NCI-H128 (cell line): Measurements from ENCODE around the gene ARPP19.
"Not testable (repeated sequence)": the region's sequence is repeated elsewhere in the genome, so short reads cannot be mapped to it uniquely, and the experiment has no call there.

Source experiments
- DNase-seq: peaks from one replicate; lab custom pipeline; 2025; ENCODE audit not compliant: unreplicated experiment; lab: John Stamatoyannopoulos, UW

The ARPP19 gene, protein sequence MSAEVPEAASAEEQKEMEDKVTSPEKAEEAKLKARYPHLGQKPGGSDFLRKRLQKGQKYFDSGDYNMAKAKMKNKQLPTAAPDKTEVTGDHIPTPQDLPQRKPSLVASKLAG

DNA sequence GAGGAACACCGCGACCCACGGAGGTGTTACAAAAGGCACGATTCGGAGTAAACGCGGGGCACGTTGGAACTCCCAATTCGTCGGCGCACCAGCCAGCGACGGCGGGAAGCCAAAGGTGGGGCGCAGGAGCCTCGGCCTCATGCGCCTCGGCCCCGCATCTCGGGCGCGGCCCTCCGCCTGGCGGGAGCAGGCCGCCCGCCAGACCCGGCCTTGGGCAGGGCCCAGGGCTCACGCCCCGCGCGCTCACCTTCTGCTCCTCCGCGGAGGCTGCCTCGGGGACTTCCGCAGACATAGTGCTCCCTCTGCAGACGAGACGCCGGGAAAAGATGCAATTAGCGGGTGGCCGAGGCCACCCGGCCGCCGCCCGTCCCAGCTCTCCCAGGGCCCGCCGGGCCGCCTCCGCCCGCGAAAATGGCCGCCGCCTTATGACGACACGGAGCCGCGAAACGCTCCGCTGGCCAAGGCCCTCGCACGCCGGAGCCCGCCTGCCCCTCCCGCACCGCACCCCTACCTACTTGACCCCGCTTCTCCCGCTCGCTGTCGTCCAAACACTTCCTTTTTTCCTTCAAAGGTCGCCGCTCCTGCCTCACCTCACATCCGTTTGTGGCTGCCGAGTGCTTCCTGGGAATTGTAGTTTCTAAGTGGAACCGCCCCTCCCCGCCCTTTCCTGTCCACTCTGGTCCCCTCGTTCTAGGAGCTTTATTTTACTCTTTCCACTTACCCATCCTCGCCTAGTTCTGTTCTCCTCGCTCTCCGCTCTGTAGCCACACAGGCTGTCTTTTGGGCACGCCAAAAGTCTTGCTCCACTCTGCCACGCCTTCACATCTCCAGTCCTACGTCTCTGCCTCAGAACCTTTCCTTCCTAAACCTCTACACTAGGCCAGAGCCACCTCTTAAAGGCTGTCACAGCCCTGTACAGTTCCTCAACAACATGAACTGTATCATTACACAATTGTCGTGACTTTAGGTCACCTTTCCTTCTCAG lies at the start of gene ARPP19:
ARPP19 (minus strand) TSS at position 430 of the 985 bp plus-strand sequence; CDS start at position 292, 138 bp downstream.
- DNase-seq = peak; percentile 65

DNA sequence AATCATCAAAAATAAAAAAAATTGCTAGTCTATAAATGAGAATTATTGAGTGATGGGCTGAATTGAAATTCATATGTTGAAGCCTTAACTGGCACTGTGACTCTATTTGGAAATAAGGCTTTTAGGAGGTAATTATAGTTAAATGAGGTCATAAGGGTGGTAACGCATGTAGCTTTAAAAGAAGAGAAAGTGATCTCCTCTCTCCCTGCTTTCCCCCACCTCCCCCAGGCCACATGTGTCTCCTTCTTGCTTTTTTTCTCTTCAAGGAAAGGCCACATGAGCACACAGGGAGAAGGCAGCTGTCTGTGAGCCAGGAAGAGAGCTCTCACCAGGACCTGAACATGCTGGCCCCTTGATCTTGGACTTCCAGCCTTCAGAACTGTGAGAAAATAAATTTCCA lies 48.2 kb upstream of the ARPP19 start:
- DNase-seq = no peak

DNA sequence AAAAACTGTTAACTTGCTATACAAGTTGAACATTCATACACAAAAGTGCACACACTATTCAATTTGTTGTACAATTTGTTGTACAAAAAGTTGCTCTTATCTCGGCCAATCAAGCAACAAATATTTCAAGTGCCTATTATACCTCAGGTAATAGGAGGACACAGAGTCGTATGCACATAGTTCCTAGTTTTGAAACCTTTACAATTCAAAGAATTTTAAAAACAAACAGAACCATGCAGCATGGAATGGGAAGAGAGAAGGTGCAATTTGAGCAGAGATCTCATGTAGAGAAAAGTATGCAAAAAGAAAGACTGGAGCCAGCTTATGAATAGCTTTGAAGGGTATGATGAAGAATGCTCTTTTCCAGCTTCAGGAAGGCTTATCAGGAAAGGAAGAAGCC lies 46.5 kb upstream of the ARPP19 start:
- DNase-seq = no peak

DNA sequence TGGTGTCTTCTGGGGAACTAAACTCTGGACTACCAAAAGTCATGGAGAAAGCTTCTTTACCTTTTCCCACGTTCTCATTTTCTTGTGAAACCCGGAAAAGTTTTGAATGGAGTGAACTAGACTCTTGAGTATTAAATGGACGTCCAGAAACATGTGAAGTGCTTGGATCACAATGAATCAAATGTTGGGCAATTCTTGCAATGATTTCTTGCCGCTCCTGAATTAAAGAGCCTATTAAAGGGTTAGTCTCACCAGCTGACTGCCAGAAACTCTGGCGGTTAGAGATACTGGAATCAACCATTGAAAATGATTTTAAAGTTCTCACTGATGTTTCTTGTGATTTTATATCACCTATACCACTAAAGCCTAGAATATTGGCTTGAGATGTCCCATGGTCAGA lies 40.8 kb upstream of the ARPP19 start:
- no peak for DNase-seq

DNA sequence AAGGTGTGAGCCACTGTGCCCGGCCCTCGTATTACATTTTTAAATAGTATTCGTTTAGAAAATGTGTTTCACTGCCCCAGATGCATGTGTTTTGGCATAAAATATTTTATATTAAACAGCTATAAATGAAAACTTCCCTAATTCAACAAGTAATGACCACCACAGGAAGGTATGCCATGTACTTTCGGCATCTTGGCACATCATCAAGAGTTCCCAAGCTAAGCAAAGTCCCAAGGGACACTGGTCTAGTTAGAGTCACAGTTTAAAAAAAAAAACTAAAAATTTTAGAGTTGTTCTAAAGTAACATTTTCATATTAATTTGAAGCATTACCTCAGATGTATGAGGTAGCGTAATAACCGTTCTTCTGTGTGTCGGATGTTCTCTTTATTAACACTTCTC lies 15.6 kb upstream of the ARPP19 start:
- no peak for DNase-seq

DNA sequence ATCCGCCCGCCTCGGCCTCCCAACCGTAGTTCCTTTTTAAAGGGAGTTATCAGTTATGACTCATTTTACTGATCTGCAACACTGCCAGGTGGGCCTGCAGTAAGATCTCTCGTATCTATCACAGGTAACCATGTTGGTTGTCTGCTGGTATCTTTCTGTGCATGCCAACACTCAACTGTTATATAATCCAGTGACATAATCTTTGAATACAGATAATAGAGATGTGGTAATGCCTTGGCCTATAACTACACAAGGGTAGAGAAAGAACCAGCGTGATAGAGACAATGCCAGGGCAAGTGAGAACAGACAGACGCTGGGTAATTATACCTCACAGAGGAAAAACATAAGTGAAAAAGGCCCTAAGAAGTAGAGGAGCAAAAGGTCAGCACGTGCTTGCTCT lies 11.0 kb upstream of the ARPP19 start:
- no peak for DNase-seq

DNA sequence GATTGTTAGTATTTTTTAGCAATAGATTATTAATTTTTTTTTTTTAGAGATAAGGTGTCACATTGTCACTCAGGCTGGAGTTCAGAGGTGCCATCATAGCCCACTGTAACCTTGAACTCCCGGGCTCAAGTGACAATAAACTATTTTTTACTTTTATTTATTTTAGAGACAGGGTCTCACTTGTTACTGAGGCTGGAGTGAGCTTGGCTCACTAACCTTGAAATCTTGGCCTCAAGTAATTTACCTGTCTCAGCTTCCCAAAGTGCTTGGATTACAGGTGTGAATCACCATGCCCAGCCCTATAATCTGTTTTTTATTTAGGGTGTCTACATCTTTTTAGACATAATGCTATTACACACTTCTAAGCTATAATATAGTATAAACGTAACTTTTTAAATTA lies 7.9 kb upstream of the ARPP19 start:
- DNase-seq = no peak

DNA sequence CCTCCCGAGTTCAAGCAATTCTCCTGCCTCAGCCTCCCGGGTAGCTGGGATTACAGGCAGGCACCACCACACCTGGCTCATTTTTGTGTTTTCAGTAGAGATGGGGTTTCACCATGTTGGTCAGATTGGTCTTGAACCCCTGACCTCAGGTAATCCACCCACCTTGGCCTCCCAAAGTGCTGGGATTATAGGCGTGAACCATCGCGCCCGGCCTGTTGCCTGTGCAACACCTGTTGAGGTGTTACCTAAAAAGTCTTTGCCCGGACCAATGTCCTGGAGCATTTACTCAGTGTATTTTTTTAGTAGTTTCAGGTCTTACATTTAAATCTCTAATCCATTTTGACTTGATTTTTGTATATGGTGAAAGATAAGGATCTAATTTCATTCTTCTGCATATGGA lies 6.7 kb upstream of the ARPP19 start:
- DNase-seq = not testable (repeated sequence)

DNA sequence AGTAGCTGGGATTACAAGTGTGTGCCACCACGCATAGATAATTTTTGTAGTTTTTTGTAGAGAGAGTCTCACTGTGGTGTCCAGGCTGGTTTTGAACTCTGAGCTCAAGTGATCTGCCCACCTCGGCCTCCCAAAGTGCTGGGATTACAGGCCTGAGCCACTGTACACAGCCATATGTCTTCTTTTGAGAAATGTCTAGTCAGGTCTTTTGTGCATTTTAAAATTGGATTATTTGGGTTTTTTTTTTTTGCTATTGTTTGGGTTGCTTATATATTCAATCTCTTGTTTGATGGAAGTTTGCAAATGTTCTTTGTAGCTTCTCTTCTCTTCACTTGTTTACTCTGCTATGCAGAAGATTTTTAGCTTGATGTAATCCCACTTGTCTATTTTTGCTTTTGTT lies 6.2 kb upstream of the ARPP19 start:
- DNase-seq = no peak

DNA sequence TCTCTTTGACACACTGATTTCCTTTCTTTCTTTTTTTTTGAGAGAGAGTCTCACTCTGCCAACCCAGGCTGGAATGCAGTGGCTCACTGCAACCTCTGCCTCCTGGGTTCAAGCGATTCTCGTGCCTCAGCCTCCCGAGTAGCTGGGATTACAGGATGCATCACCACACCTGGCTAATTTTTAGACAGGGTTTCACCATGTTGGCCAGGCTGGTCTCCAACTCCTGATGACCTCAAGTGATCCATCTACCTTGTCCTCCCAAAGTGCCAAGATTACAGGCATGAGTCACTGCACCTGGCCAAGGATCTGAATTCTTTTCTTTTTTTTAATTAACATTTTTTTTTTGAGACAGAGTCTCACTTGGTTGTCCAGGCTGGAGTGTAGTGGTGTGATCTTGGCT lies 5.8 kb upstream of the ARPP19 start:
- DNase-seq = not testable (repeated sequence)

DNA sequence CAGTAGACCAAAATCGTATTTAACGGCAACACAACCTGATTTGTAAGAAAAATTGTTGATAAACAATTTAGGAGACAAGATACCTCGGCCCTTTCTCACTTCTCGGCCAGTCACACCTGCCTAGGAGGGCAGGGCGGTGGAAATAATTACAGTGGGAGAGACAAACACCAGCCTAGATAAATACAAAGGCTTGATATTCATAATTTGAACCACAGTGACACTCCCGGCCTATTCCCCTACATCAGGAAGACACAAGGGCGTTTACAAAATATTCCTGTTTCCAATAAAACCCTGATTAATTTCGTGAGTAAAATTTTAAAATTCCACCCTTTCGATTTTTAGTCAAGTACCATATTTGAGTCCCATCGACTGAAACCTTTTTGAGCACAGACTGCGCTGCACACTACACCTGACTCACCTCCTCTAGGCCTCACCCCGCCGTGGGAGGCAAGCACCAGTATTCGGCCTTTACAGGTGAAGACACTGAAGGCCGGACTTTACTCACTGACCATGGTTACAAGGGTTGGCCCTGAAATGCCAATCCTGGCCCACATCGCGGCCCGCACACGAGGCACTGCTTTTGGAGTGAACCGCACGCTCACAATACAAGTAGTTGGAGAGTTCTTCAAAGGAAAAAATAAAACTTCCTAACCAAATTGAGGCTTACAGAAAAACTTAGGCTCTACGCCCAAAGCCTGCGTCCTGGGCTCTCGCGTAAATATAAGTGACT lies 794 bp downstream of the ARPP19 start:
- no peak for DNase-seq

DNA sequence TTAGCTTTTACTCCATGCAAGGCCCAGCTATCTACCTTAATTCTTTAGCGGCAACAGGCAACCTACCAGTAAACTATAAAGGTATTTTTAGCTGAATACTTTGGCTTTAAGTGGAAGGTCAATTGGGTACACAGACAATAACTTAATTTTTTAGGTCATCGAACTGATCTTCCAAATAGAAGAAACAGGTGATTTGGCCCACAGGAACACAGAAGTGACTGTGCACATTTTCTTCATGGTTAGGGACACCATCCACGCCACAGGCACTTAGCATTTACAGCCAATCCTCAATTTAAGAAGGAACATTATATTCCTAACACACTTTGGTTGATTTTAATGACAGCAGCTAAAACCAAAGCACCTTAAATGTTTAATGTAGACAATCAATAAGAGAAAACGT lies 1.9 kb downstream of the ARPP19 start:
- DNase-seq = no peak

DNA sequence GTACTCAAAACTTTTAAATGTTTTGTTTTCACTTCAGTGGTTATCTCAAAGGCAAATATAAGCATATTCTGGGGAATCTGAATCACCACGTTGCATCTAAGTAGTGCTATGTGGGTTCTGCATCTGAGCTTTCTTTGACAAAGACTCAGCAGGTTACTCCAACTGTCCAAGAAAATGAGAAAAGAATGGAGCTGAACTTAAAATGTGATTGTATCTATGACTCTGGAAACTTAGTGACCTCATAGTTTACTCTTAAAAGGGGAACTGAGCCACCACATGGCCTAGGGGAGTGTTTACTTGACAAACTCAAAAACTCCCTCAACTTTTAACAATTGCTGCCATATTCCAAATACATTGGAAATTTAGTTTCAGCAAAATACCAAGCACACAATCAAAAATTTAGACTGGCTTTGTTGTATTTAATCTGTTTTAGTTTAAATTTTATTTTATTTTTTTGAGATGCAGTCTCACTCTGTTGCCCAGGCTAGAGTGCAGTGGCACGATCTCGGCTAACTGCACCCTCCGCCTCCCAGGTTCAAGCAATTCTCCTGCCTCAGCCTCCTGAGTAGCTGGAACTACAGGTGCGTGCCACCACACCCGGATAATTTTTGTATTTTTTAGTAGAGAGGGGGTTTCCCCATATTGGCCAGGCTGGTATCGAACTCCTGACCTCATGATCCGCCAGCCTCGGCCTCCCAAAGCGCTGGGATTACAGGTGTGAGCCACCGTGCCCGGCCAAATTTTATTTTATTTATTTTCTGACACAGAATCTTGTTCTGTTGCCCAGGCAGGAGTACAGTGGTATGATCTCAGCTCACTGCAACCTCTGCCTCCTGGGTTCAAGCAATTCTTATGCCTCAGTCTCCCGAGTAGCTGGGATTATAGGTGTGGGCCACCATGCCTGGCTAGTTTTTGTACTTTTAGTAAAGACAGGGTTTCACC lies 3.1 kb downstream of the ARPP19 start:
- not testable (repeated sequence) for DNase-seq

DNA sequence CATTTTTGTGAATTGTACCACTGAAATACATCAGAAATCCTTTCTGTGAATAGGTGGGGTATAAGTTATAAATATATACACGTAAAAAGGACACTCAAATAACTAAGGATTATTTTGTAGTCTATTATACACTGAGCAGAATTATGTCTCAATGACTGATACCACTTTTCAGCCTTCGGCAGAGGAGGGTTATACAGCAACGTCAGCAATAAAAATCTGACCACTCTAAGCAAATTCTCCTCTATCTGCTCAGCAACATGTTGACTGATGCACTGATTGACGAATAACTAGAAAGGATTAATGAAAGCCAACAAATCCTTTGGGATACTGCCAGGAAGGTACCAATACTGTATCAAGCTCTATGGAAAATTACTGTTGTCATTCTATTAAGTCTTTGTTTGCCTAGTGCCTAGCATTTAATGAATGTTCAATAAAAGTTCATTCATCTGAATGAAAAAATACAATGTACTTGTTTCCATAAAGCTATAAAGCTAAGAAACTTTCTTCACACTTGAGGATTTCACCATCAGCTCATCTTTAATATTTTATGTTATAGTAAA lies 5.2 kb downstream of the ARPP19 start:
- DNase-seq = no peak

DNA sequence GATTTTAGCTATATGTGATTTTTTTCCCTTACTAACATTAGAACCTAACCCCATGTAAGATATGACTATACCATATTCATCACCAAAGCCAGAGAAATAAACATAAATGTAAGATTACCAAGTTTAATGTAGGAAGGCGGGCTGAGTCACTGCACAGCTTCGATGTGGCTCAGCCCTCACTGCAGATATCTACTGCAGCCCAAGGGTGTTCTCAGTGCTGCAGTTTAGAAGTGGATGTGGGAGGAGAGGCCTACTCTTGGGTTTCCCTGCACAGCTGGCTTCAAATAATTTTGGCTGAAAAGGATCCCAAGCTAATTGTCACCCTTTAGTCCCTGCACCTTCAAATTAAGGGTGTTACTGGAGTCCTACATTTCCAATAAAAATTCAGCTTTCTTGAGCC lies 9.3 kb downstream of the ARPP19 start:
- DNase-seq = no peak

DNA sequence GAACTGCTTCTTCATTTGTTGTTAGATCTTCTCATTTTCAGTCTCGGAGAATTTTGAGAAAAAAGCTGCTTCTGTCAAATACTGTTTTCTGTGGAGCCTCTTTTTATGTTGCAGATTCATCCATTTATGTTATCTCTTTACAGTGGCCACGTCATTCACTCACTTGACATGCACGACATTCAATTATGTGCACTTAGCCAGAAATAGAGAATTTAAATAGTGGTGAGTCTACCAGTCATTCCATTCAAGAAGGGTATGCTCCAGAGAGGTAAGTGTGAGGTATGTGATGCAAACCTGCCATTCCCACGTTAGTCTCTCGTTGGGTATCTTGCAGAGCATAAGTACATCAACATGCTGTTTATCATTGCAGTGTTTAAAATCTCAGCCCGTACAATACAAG lies 9.8 kb downstream of the ARPP19 start:
- DNase-seq = no peak

DNA sequence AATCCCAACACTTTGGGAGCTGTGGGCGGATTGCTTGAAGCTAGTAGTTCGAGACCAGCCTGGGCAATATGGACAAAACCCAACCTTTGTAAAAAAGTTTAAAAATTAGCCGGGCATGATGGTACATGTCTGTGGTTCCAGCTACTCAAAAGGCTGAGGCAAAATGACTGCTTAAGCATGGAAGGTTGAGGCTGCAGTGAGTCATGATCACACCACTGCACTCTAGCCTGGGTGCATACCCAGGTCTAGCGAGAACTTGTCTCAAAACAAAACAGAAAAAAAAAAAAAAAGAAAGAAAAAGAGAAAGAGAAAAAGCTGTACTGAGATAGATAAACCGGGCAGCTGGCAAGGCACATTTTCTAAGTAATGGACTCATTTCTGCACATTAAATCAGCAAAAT lies 10.6 kb downstream of the ARPP19 start:
- DNase-seq = no peak

DNA sequence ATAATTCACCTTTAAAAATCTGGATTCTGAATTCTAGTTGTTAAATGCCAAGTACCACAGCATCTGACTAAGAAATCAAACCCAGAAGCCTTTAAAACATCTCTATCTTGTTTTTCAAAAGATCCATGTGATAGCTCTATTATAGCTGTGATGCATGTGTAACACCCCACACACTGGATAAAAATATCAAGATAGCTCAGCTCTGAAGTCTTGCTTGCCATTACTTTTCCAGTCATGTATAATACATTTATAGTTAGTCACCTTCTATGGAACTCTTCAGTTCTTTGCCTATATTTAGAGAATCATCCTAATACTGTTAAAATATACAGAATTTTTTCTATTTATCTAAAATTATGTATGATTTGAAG lies 11.6 kb downstream of the ARPP19 start:
- DNase-seq = no peak

DNA sequence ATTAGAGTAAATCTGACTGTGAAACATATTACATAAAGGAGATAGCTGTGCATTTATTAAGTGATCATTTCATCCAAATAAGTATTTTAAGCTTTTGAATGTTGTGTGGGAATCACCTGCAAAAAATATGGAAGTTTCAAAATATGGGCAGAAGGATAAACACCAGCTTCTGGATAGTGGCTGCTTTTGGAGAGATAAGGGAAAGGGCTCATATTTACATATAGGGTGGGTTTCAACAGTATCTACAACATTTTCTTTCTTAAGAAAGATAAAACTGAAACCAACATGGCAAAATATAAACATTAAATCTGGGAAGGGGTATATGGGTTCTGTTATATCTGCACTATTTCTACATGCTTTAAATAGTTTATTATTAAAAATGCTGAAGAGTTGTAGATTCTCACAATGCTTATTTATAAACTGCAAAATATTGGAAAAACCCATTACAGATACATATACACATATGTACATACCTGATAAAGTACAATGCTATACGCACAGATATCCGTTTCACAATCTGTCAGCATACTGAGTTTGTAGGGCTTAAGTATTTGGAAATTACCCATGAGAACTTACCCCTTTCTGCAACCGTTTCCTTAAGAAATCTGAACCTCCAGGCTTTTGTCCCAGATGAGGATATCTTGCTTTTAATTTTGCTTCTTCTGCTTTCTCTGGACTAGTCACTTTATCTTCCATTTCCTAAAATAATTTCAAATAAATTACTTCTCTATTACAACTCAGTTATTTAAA lies 12.1 kb downstream of the ARPP19 start:
- DNase-seq = no peak

DNA sequence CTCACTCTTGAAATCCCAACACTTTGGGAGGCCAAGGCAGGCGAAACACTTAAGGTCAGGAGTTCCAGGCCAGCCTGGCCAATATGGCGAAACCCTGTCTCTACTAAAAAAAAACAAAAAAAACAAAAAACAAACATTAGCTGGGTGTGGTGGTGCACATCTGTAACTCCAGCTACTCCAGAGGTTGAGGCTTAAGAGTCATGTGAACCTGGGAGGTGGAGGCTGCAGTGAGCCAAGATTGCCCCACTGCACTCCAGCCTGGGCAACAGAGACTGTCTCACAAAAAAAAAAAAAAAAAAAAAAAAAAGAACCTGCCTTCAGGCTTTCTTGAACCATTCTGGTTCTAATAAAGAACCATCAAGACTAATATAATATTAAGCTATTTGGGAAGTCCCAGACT lies 16.5 kb downstream of the ARPP19 start:
- no peak for DNase-seq
